Measurements from ENCODE around the gene SOWAHC. TPM values are rescaled to one million over a fixed set of nuclear protein-coding genes. Genes with fewer than 3 reads are reported as not detected.

Gene SOWAHC
- total RNA-seq: 4.9 and 5.9 TPM in 2 replicates

DNA sequence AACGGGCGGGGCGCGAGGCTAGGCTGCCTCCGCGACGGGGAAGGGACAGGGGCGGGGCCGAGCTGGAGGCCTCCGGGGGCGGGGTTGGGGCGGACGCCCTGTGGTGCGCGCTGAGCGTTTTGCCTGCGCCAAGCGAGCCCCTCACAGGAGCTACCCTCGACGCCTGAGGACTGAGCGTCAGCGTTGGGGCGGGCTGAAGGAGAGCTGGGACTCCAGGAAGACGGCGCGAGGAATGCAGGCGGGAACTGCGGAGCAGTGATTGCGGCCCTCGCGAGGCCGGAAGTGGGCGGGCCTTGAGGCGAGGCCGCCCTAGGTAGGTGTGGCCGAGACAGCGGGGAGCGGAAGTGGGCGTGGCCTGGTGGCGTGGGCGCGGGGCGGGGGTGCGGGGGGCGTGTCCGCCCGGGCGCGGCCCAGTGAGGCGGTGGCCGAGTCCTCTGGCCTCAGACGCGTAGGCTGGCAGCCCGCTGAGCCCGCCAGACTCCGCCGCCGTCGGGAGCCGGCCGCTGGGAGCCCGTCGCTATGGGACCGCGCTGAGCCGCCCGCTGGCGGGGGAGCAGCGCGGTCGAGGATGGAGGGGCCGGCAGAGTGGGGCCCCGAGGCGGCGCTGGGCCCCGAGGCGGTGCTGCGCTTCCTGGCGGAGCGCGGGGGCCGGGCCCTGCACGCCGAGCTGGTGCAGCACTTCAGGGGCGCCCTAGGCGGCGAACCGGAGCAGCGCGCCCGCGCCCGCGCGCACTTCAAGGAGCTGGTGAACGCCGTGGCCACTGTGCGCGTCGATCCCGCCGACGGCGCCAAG is at the start of gene SOWAHC, which contains the start of gene SEPTIN10:
Gene SOWAHC (plus strand): TSS at position 443 of the 793 bp plus-strand sequence. CDS start 126 bp downstream, at position 569.
Gene SEPTIN10 (minus strand): TSS at position 45 of the 793 bp plus-strand sequence. CDS start 139 bp downstream, outside the sequence.

Other genes with a start within 250 kb of the SOWAHC start
- gene SEPTIN10, start 398 bp upstream of the SOWAHC start, total RNA-seq: 81.2 and 93.5 TPM in 2 replicates
- 25.4 and 46.1 TPM in 2 replicates for gene RGPD5, start 179.9 kb downstream of the SOWAHC start, total RNA-seq

Measured in epithelial cell of umbilical artery (primary cell).